Fibroblast of villous mesenchyme (primary cell): ENCODE data around the gene SERPINI1. TPM values are rescaled to one million over a fixed set of nuclear protein-coding genes. Genes with fewer than 3 reads are reported as not detected.

ENCODE experiments used
- DNase-seq: peaks from one replicate; pipeline ENCODE4 v3.0.0-alpha.2; 2010; ENCODE audit warnings: low read depth
- H3K4me3 ChIP-seq: 2 replicates; pipeline ENCODE4 v1.5.1; 2011; ENCODE audit warnings: low read depth, mild to moderate bottlenecking, low read length
- total RNA-seq: library from RNA; depleted of rRNA; stranded (reverse); fragments of >200 nt; gene quantifications from 2 replicates; pipeline ENCODE4 v1.2.3, GENCODE V29; 2012
- TF ChIP-seq, protein P1 (sequence below): IDR thresholded peaks from 2 replicates; pipeline ENCODE4 v1.5.1; 2012; ENCODE audit warnings: low read depth, mild to moderate bottlenecking, low read length; ENCODE audit not compliant: insufficient read depth

The SERPINI1 gene
- total RNA-seq, 1 donor = 2.2 TPM

DNA sequence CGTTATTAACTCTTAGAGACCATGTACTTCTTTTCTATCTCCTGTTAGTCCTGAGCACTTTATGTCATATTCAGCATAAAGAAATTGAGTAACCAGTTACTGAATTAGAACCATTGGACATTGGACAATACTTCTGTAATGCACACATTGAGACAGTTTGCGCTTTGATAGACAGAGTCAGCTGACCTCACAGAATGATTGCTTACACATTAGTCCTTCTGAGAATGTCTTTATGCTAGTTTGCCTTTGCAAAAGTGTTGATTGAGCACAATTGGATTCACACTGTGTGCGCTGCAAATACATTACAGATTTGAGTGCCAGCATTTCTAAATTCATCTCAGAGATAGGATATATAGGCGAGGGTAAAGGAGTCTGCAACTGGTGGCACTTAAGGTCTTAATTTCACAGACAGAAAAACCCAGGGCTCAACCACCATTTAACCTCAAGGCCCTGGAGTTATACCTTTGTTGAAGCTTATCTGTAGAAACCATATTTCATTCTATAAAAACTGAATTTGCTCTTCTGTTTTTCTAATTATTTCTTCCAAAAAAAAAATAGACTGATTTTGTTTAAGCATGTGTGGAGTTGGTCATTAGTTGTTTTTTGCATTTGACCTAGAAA lies 3.8 kb downstream of the SERPINI1 start:
- no peak overlapping the region for H3K4me3 ChIP-seq
- TF ChIP-seq, protein P1, sequence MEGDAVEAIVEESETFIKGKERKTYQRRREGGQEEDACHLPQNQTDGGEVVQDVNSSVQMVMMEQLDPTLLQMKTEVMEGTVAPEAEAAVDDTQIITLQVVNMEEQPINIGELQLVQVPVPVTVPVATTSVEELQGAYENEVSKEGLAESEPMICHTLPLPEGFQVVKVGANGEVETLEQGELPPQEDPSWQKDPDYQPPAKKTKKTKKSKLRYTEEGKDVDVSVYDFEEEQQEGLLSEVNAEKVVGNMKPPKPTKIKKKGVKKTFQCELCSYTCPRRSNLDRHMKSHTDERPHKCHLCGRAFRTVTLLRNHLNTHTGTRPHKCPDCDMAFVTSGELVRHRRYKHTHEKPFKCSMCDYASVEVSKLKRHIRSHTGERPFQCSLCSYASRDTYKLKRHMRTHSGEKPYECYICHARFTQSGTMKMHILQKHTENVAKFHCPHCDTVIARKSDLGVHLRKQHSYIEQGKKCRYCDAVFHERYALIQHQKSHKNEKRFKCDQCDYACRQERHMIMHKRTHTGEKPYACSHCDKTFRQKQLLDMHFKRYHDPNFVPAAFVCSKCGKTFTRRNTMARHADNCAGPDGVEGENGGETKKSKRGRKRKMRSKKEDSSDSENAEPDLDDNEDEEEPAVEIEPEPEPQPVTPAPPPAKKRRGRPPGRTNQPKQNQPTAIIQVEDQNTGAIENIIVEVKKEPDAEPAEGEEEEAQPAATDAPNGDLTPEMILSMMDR = no peak

DNA sequence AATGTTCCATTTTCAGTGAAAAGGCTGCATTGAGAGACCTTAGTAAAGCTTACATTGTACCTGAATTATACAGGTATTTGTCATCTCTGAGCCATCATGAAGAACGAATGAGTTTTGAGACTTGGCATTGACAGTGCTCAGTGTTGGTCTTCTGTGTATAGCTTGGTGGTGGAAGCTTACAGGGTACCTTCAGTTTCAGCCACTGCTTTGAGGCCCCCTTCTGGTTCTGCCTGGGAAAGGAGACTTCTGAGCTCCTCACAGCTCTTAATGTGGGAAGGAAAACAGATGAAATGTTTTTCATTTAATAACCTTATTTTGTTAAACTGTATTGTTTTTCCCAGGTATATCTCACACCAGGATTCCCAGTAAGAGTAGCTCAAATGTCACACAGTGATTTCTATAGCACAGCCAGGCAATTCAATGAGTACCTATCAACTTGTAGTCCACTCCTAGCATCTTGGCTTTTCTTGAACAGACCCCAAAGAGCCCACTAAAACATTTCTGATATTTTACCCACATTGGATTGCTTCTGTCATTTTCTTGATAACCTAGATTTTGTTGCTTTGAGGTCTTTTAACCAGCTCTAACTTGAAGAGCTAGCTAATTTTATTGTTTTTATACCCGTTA lies 5.6 kb downstream of the SERPINI1 start:
- DNase-seq = peak; percentile 50
- H3K4me3 ChIP-seq = no peak overlapping the region
- TF ChIP-seq, protein P1 = peak; percentile 69

More for the DNA sequence above, 3.8 kb downstream of the SERPINI1 start:
- no peak for DNase-seq

DNA sequence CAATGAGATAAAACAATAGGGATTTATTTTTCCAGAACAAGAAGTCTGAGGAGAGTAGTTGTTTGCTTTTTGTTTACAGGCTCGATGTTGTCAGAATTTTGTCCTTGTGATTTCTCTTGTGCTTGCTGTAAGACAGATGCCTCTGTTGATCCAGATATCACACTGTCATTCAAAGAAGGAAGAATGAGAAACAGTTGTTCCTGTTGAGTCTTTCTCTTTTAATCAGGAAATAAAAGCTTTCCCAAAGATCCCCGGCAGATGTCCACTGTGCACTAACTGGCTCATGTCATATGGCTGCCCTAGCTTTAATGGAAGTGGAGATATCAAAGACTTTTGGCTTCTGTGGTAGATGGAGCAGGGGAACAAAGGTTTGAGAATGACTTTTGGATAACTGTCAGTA lies 6.8 kb downstream of the SERPINI1 start:
- no peak overlapping the region for H3K4me3 ChIP-seq
- no peak for DNase-seq
- TF ChIP-seq, protein P1 = no peak

DNA sequence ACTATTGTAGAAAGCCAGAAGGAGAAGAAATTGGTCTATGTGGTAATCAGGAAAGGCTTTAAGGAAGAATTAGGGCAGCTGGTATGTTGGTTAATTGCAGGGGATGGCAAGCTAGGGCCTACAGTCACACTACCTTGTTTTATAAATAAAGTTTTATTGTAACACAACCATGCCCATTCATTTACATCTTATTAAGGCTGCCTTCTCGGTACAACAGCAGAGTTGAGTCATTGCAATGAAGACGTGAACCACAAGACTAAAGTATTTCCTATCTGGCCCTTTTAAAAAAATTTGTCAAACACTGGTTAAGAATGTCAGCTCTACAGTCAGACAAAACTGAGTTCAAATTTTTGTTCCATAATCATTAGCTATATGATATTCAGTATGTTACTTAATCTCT lies 8.3 kb downstream of the SERPINI1 start:
- H3K4me3 ChIP-seq = no peak overlapping the region
- TF ChIP-seq, protein P1 = no peak
- no peak for DNase-seq

DNA sequence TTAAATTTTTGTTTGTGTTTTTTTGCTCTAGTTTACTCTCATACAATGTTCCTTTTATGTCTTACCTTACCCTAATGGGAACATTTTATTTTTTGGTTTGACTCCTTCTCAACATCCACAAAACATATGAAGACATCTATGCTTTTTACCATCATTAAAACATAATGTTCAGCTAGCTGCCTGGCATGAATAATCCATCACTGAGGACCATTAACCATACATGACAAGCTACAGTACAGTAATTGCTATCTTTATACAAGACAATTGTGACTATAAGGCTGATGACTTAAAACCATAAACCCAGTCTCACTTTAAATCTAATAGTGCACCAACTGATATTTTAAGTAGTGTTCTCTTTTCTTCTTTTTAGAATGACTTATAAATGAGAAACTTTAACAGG lies 13.7 kb downstream of the SERPINI1 start:
- TF ChIP-seq, protein P1 = no peak
- H3K4me3 ChIP-seq = no peak overlapping the region
- no peak for DNase-seq

DNA sequence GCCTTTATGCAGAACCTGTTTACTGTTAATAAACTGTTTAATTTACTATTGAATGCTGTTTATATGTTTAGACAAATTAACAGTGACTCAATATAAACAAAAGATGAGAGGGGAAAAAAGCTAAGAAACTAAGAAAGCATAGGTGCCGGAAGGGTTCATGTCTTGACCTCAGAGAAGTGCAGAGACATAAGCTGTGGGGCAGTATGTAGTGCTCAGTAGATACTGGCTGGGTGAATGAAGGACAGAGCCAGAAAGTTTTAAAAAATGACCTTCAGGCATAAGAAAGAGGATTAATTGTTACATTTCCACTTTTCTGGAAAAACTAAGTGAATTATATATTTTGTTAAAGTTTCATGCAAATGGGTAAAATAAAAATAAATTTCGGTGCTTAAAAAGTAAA lies 14.2 kb downstream of the SERPINI1 start:
- no peak for DNase-seq
- TF ChIP-seq, protein P1 = no peak
- no peak overlapping the region for H3K4me3 ChIP-seq
